NOMO-1 treated with dmso at 0.1 percent for 144 hours (cell line): Measurements from ENCODE around the gene DOK6.

Source experiments
- DNase-seq: peaks from one replicate; lab custom pipeline; 2025; ENCODE audit not compliant: unreplicated experiment; lab: John Stamatoyannopoulos, UW

DOK6 gene

DNA sequence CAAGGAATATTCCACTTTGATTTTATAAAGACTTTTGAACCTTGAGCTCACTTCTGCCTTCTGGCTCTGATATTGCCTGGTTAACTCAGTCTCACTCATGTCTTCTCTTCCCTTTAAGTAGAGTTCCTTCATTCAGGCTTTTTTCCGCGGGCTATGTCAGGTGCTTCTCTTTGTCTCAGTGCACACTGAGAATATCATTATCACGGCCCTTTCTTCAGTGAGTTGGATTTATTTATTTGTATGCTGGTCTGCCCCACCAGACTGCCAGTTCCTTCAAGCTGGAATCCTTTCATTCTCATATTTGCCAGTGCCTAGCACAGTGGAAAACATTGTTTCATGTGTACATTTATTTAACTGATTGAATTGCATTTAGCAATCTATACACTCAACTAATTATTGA lies 136.5 kb downstream of the DOK6 start:
- DNase-seq: no peak

DNA sequence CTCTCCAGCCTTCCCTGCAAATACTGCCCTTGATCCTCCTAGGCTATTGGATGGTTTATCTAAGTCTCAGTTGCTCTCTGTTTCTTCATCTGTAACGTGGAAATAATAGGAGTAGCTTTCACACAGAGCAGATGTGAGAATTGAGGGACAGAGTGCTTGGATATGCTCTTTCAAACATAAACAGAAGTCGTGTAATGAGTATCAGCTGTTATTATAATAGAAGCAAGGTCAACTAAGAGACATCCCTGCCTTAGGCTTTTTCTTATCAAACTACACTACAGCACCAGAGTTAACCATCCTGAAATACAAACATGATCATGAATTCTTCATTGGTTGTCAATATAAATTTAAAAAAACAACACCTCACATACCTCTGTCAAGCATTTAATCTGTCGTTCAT lies 138.2 kb downstream of the DOK6 start:
- no peak for DNase-seq

DNA sequence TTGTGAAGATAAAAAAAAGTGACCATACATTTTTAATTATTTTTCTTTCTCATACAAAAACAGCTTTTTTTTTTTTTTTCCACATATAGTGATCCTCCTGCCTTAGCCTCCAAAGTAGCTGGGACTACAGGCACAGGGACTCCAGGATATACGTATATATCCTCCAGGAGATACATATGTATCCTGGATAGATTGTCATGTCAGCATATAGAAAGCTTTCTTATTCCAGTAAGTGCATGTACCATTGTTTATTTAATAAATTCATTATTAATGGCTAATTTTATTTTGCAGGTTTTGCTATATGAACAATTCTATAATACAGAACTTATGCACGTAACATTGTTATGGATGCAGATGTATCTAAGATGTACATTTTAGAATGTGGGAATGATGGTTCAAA lies 138.7 kb downstream of the DOK6 start:
- DNase-seq: no peak

DNA sequence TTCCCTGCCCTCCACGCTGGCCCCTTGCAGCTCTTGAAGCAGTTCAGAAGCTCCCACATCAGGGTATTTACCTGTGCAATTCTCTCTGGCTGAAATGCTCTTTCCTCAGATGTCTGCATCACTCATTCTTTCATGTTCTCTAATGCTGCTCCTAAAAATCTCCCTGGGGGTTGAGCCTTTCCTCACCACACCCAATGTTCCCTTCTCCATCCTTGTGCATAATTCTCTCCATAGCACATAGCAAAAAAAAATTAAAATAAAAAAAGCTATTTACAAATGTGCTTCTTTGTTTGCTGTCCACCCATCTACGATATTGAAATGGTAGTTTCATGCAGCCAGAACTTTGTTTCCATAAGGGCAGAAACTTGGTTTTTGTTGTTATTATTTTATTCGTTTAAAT lies 155.5 kb downstream of the DOK6 start:
- DNase-seq: no peak

DNA sequence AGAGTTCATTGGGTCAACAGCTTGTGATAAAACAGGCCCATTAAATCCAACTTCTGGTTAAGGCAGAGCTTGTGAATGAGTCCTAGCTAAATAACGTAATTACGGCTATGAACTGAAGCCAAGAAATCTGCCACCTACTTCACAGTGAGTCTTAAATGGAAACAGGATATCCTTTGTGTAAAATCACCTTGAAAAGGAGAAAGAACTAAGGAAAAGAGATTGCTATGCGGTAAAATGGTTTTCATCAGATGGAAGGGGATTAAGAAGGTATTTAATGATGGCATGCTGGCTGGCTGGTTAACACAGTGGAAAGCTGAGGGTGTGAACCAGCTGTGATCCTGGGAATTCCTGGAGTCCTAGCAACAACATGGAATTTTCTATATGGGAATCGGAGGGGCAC lies 156.6 kb downstream of the DOK6 start:
- no peak for DNase-seq

DNA sequence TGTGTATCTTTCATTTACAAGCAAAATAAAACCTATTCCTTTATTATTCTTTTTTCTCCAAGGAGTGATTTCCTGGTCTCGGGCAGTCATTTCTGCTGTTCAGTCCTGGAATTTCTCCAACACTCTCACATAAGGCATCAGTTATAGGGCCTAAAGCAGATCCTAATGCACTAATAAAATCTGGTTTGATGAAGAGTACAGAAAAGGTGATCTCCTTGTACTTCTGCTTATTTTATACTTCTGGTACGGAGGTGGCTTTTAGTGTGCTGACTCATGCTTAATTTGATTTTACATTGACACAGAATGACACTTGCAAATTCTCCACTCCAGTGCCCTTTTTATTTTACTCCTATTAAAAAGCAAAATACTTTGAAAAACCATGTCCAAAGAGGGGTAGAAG lies 157.4 kb downstream of the DOK6 start:
- no peak for DNase-seq

DNA sequence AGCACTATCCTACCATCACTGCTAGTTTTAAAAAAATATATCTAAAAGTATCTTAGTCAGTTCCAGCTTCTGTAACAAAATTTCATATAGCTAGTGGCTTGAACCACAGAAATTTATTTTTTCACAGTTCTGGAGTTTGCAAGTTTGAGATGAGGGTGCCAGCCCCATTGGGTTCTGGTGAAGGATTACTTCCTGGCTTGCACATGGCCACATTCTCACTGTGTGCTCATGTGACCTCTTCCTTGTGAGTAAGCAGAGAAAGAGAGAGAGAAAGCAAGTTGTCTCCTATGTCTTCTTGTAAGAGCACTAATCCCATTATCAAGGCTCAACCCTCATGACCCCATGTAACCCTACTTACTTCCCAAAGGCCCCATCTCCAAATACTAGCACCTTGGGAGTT lies 158.9 kb downstream of the DOK6 start:
- DNase-seq: no peak

DNA sequence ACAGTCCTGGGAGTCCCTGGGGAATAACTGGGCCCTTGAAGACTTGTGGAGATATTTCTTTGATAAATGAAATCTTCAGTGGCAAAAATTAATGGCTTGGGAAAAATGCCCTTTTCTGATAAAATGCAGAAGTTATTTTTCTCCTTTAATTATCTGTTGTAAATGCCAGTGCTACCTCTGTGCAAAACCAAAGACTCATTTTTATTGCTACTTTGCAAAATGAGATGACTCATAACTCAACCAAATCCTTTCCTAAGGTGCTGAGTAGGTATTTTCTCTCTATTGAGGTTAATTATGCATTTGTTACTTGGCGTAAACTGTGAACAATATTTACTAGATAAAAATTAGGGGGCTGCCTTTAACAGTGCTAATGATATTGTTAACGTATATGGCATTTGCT lies 163.9 kb downstream of the DOK6 start:
- DNase-seq: no peak

DNA sequence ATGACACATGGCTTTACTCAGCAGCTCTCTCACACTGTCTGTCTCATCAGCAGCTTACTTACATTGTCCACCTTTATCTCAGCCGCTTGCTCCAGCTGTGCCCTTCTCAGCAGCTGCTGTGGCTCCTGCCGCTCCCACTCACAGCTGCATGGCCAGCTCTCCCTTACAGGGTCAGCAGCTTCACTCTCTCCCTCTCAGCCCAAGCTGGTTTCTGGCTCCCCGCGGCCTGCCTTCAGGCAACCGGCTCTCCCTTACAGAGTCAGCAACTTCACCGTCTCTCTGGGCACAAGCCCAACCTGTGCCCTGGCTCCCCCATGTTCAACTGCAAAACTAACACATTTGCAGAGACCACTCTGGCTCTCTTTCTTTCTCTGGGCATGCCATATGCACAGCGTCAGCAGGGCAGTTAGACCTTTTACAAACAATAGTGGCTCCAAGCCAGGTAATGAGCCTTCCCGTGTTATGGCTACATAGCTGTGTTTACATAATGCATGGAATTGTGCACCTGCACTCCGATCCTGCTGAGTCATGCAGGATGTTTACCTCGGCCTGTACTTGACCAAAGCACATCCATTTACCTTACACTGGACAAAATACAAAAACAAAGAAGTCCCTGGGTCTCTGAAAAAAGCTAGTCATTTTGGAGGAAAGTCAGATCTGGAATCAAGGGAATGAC lies 167.3 kb downstream of the DOK6 start:
- DNase-seq: no peak

DNA sequence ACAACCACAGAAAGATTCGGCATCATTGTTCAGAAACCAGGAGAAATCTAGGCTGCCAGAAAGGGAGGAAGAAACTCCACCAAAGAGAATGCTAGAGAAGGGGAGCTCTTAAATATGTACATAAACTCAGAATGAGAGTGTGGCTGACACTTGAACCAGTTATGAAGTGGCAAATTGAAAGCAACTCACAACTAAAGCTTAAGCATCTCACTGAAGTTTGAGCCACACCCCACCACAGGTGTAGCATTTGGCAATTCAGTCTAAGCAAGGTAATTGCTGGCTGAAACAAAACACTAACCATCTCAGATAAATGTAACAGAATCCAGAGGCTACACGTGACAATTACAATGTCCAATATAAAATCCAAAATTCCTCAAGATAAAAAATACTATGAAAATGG lies 168.4 kb downstream of the DOK6 start:
- DNase-seq: no peak

DNA sequence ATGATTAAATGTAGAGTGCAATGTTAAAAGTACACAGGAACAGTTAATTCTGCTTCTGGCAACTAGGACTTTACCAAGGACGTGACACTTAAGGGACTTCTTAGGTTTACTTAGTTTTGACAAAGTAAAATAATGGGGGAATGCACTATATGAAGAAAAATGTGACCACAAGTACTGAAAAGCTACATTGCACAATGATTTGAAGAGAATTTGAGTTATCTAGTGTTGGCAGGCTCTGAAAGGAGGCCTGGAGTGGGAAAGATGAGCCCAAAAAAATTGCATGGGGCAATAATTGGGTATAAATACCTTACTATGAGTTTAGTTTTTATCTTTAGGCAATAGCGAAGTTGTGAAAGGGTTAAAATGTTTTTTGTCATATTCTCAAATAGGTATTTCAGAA lies 173.7 kb downstream of the DOK6 start:
- DNase-seq: no peak

DNA sequence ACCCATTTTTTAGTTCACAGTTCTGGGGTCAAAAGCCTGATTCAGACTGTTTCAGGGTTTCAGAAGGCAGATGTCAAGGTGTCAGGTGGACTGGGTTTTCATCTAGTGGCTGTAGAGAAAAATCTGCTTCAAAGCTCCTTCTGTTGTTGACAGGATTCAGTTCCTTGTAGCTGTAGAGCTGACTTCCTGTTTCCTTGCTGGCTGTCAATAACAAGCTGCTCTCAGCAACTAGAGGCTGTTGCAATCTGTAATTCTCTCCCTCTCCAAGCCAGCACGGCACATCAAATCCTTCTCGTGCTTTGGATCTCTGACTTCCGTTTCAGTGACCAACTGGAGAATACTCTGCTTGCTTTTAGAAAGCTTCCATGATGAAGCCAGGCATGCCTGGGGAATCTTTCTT lies 179.4 kb downstream of the DOK6 start:
- no peak for DNase-seq

DNA sequence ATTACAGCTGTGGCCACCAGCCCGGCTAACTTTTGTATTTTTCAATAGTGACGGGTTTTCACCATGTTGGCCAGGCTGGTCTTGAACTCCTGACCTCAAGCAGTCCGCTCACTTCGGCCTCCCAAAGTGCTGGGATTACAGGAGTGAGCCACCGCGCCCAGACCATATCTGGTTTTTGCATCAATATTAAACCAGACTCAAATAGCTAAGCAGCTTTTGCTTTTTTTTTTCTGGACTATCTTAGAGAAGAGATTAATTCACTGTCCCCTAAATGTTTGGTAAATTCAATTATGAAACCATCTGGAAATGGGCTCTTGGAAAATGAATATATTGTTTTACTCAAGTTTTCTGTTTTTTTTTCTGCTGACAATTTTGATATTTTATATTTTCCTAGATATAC lies 183.7 kb downstream of the DOK6 start:
- DNase-seq: no peak

DNA sequence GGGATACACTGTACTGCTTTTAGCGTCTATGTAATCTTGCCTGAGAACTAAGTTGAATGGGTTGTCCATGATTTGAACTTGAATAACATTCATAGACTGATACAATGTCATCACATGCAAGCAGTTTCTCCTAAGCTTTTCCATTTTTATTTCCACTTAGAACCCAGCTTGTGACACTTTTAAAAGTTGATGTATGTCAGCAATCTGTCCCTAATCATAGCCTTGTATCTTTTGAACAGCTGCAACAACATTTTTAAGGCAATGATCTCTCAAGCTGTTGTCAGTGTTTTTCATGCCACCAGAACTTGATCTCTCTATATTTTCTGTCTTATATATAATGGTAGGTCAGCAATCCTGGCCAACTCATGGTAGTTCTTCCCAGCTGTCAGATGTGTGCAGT lies 185.0 kb downstream of the DOK6 start:
- no peak for DNase-seq

DNA sequence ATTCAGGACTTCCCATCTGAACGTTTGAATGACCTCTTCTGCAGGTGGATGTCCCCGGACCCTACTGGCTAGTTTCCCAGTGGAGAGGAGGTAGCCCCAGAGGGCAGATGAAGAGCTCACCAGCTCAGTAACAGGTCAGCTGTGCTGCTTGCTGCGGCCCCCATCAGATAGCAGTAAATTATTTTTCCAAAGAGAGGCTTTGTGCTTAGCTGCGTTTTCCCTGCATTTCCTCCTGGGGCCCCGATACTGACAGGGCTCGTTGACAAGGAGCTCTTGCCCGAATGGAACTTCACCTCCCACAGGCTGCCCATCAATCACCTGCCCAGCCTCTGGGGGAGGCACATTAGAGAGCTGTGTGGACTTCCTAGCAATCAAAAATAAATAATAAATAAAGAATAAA lies 185.8 kb downstream of the DOK6 start:
- DNase-seq: no peak

DNA sequence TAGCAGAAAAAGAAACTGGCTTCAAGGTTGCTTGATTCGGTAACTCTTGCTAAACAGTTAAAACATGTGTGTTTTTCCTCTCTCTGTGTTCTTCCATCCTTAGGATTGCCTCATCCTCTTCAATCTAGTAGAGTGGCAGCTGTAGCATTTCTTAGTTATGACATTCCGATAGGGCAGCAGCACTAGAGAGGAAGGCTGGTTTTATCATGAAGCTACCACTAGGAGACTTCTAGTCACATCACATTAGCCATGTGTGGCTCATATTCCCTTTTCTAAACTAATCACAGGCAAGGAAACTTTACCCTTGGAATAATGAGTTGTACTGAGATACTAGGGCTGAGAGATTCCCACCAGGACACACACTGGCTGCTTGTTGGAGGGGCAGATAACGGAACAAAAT lies 187.6 kb downstream of the DOK6 start:
- no peak for DNase-seq

DNA sequence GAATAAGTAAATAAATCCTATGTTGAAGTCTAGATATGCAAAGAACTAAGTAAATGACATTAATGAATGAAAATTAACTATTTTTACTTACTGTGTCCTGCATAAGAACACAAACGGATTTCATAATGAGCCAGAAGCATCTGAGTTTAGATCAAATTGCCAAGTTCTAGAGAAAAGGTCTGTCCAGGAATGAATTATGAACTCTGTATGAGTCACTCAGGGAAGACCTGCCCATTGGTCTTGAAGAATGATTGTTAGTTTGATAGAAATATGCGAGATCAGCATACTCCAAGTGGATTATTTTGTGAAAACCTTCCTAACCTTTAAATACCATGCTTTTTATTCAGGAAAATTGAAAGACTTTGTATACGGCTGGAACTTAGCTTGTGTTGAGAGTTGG lies 189.5 kb downstream of the DOK6 start:
- DNase-seq: no peak

DNA sequence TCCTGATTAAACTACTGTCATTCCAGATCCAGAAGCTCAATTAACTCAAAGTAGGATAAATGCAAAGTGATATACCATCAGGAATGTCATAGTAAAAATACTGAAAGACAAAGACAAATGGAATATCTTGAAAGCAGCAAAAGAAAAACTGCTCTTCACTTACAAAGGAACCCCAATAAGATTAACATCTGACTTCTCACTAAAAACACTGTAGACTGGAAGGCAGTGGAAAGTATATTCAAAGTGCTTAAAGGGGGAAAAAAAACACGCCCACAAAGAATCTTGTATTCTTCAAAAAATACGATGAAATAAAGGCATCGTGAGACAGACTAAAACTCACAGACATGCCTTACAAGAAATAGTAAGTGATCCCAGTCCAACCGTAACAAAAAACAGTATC lies 195.7 kb downstream of the DOK6 start:
- no peak for DNase-seq

DNA sequence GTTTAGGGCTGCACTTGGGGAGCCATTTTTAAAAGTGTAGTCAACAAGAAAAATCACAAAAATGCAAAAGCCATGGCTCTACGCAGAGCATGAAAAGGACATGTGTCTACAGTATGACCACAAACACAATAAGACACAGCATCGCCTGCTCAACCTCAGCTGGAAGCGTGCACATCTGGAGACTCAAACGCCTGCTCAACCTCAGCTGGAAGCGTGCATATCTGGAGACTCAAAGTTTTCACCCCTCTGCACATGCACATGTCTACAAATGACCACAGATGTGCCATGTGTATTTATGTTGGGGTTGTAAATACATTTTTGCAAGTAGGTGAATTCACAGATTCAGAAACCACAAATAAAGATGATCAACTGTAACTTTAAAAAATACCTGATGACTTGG lies 196.9 kb downstream of the DOK6 start:
- no peak for DNase-seq

DNA sequence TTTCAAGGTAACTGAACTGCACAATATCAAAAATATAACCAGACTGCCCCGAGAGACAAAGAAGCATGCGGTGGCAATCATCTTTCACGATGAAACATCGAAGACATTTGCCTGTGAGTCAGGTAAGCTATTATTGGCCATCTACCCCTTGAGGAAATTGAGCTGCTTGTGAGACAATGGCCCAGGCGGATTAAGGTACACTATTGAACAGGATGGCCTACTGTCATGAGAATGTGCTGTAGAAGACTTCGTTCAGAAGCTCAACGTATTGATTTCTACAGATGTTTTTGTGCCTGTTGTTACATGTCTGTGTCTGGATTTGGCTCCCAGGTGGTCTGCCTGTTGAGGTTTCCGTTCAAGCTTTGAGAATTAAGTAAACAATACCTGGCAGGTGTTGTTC lies 198.7 kb downstream of the DOK6 start:
- DNase-seq: no peak

DNA sequence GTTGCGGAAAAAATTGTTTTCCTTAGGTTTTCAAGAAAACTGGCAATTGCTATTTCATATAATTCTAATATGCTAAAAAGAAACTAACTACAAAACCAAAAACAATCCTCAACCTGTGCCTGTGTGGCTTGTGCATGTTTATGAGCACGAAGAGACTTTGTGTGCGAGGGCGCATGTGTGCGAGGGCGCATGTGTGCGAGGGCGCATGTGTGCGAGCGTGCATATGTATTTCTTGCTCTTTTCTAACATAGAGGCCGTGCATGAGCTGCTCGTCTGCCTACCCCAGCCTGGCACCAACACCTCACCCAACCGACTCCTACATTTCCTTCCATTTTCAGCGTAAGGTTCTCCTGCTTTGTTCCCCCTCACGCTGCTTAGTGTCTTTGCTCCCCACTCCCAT lies 211.6 kb downstream of the DOK6 start:
- no peak for DNase-seq

DNA sequence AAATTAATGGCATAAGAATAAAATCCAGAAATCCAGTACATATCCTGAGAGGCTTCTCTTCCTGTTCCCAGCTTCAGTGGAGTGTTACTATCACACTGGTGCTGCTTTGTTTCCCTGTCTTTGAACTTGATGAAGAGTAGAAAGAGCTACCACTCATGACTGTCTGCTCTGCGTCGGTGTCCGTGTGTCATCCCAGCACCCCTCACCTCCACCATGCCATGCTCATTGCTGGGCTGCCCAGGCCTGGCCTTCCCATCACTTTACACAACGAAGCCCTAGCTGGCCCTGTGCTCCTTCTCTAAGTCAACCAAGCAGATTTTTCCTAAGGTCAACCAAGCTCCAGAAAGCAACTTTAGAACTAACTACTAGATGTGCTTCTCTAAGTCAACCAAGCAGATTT lies 215.4 kb downstream of the DOK6 start:
- no peak for DNase-seq

DNA sequence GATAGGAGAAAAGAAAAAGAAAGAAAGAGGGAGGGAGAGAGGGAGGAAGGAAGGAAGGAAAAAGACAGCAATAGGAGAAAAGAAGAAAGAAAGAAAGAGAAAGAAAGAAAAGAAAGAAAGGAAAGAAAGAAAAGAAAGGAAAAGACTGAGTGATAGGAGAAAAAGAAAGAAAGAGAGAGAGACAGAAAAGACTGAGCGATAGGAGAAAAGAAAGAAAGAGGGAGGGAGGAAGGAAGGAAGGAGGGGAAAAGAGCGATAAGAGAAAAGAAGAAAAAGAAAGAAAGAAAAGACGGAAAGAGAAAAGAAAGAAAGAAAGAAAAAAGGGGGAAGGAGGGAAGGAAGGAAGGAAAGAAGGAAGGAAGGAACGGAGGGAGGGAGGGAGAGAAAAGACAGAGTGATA lies 216.7 kb downstream of the DOK6 start:
- DNase-seq: no peak

DNA sequence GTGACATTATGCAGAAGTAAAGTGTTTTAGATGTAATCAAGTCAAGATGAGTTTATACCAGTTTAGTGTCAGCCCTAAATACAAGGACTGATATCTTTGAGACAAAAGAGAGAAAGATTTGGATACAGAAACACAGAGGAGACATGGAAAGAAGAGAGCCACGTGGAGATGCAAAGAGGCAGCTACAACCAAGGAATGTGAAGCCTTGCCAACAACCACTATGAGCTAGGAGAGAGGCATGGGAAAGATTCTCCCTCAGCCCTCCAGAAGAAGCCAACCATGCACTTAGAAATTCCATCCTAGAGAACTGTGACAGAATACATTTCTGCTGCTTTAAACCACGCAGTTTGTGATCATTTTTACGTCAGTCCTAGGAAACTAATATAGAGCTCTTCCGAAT lies 217.2 kb downstream of the DOK6 start:
- no peak for DNase-seq
